GM19193 (cell line): Measurements from ENCODE around the gene MMP17.

Experiments
- POLR2A ChIP-seq: IDR thresholded peaks from 4 replicates; pipeline ENCODE4 v1.6.1; 2011; ENCODE audit not compliant: insufficient read depth, insufficient read length; ENCODE audit errors: extremely low read depth

The MMP17 gene

GRCh38 chr12:131818821-131819585, 9.2 kb upstream of the MMP17 start:
- TF ChIP-seq POLR2A, result no peak

DNA sequence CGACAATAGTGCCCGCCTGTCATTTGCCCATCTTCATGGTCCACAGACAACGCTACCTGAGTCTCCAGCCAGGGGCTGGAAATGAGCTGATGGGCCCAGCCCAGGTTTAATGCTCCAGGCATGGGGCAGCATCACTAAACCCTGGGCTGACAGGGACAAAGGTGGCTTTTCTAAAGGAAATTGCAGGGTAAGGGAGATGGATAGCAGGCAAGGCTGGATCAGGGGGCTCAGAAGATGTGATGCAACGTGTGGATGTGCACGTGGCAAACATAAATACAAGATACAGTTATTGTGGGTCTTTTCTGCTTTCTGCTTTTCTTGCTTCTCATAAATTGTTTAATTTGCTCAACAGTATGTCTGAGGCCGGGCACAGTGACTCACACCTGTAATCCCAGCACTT, 3.7 kb upstream of the MMP17 start:
- TF ChIP-seq POLR2A, result no peak

GRCh38 chr12:131825146-131825892, 2.9 kb upstream of the MMP17 start:
- no peak for TF ChIP-seq POLR2A

GRCh38 chr12:131826097-131826928, 1.9 kb upstream of the MMP17 start:
- no peak for TF ChIP-seq POLR2A

GRCh38 chr12:131828671-131829355, 620 bp downstream of the MMP17 start:
- no peak for TF ChIP-seq POLR2A

DNA sequence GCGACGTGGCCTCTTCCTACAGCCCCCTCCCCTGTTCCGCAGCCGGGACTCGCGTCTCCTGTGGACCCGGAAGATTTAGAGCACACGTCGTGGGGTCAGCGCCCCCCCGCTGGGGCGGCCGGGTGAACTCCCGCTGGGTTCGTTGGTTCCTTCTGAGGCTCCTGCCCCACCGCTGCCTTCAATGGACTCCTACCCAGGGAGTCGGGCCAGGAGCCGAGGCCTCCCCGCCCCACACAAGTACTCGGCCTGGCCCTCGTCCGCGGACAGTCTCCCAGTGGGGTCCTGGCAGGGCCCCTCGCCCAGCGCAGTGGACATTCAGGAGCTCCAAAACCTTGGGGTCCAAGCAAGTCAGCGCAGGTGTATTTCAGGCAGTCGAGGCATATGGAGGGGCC, 1.2 kb downstream of the MMP17 start:
- TF ChIP-seq POLR2A, result no peak

DNA sequence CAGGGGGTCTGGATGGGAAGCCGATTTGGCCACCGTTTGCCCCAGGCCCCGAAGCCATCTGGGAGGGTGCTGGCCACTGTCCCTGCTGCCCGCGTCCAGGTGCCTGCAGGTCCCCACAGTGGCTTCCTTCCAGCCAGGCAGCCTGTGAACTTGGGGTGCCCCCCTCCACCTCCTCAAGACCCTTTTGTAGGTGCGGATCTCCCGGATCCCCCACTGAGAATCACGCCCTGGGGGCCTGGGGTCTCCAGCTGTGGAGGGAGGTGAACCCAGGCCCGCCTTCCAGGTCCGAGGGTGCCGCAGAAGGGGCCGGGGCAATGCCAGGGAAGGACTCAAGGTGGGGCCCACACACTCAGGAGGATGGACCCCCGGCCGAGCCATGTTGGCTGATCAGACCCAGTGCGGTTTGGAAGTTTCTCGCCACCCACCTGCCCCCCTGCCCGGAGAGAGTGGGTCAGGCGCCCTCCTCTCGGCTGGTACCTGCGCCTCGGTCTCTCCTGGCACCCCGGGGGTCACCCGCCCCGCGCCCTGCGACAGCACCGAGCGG, 1.7 kb downstream of the MMP17 start:
- no peak for TF ChIP-seq POLR2A

GRCh38 chr12:131830335-131830913, 2.2 kb downstream of the MMP17 start:
- no peak for TF ChIP-seq POLR2A

DNA sequence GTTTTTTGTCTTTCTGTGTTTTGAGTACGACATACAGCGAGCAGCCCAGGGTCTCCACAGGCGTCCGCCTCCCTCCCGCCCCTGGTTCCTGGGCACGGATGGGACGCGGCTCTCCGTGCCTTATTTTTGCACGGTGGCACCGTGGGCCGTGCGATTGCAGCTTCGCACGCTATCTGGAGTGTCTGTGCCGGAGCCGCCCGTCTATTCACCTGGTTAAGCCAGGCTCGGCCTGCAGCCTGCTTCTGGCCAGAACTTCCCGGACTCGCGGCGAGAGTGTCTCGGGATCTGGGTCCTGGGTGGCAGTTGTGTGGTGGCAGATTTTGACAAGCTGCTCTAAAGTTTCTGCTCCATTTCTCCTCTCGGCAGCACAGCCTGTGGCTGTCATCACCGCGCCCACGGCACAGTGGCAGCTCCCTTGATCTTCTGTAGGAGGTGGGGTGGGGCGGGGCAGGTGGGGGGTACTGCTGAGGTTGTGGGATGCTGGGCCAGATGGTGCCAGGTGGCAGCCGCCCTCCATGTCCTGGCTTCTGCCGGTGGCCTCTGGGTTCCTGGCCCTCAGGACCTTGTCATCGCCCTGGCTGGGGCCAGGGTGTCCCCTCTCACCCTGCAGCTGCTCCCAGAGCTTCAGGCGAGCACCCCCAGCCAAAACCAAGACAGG, 2.9 kb downstream of the MMP17 start:
- TF ChIP-seq POLR2A, result no peak

GRCh38 chr12:131831635-131832041, 3.4 kb downstream of the MMP17 start:
- TF ChIP-seq POLR2A, result no peak

GRCh38 chr12:131832321-131833231, 4.4 kb downstream of the MMP17 start:
- no peak for TF ChIP-seq POLR2A

DNA sequence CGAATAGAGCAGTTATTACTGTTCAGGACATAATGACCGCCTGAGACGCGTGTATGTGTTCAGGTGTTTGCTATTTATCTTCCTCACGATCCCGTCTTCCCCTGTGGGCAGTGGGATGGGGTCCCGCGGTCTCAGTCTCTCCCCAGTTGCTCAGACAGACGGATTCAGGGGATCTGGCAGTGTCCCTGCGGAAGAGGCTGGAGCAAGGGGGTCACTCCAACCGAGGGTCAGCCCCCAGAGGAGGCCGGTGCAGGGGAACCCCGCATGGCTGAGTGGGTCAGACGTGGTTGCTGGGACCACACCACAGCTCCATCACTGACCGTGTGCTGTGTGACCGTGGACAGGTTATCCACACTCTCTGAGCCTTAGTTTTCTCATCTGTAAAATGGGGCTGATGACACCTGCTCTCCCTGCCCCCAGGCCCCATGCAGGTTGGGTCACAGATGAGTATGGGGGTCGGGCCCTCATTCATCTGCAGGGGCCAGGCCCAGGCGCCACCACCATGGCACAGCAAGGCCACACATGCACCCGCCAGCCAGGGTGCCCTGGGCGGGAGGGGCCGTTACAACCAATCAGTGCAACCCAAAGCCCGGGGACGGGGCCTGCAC, 5.2 kb downstream of the MMP17 start:
- no peak for TF ChIP-seq POLR2A
